Ureter (tissue), 1 donor: ENCODE data around the gene MUC5AC. TPM values are rescaled to one million over a fixed set of nuclear protein-coding genes. Genes with fewer than 3 reads are reported as not detected.

Experiments used
- DNase-seq: peaks from one replicate; pipeline ENCODE4 v3.0.0-alpha.2; 2020; ENCODE audit warnings: low spot score
- total RNA-seq: library from RNA; stranded (reverse); gene quantifications from one replicate; pipeline ENCODE4 v1.2.4, GENCODE V29; 2023
- donor health status: DM: yes; HTN: yes; CAD: no.

The MUC5AC gene
- total RNA-seq, 1 donor from 2014 or later = not detected

- DNase-seq = no peak
Observed at GRCh38 chr11:1224111-1224490, 66.3 kb downstream of the MUC5AC start.

DNA sequence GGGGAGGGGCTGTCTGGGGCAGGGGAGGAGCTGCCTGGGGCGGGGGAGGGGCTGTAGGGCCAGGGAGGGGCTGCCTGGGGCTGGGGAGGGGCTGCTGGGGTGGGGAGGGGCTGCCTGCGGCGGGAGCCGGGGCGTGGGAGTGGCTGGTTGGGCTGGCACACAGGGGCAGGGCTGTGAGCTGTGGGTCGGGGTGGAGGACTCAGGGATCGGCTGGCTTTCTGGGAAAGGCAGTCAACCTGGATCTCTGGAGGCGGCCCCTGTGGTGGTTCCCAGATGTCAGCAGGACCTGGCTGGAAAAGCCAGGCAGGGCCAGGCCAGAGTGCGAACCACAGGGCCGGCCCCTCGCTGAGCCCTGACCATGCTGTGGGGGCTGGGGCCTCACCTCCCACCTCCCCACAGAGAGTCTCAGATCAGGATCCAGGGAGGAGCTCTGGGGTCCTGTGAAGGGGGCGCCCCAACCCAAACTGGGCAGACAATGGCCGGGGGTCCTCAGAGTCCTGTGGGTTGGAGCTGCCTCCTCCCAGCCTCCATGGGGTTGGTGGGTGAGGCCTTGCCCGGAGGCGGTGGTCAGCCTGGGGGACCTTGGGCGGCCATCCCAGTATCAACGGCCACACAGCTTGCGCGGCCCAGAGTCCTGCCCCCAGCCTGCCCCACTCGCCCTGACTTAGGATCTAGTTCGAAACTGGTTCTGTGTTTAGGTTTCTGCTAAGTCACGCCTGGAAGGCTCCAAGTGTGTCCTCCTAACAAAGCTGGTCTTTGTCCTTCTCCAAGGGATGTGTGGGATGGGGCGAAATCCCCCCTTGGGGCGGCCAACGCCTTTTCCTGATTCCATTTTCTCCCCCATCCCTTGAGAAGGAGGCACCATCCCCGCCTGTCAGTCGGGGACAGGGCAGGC, 67.0 kb downstream of the MUC5AC start:
- DNase-seq = no peak

DNA sequence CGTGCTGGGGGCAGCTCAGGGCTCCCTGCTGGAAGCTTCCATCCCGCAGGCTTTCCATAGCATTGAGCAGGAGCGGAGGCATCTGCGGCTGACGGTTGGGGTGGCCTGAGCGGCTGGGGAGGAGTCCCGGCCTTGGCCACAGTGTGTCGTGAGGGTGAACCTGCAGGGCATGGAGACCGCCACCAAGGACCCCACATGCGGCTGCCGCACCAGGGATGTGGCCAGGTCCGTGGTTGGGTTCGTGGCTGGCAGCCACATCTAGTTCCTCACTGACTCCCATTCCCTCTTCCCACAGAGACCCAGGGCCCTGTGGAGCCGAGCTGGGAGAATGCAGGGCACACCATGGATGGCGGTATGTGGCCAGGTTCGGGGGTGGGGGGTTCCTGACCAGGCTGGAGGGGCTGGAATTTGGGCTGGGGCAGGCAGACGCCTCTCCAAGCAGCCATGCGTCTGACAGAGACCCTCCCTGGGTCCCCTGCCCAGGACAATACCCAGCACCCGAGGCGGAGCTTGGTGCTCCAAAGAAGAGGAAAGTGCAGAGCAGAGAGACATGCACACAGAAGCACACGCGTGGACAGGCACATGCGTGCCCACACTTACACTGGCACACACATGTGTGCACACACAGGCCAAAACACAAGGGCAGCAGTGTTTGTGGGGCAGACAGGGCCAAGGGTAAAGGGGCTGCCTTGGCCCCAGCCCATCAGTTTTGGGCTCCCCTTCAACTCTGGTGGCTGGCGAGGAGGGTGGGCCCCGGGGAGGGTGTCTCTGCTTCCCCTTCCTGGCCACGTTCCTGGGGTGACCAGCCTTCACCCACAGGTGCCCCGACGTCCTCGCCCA, 67.9 kb downstream of the MUC5AC start:
- no peak for DNase-seq

- no peak for DNase-seq
Observed at GRCh38 chr11:1226226-1226985, 68.7 kb downstream of the MUC5AC start.

DNA sequence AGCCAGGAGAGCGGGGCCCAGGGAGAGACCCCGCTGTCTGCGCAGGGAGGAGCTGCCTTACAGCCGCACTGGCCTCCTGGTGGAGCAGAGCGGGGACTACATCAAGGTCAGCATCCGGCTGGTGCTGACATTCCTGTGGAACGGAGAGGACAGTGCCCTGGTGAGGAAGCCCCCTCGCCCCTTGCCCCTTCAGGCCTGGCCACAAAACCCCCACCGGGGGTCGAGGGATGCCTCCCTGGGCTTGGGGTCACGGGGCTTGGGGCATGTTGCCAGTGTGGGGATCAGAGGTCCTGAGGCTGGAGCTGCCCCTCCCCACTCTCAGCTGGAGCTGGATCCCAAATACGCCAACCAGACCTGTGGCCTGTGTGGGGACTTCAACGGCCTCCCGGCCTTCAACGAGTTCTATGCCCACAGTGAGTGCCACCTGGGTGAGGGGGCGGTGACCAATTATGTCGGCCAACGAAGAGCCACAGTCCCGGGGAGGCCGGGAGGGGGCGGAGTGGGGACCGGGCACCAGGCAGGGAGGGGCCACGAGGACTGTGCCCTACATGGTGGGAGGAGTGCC, 69.3 kb downstream of the MUC5AC start:
- DNase-seq = no peak

DNA sequence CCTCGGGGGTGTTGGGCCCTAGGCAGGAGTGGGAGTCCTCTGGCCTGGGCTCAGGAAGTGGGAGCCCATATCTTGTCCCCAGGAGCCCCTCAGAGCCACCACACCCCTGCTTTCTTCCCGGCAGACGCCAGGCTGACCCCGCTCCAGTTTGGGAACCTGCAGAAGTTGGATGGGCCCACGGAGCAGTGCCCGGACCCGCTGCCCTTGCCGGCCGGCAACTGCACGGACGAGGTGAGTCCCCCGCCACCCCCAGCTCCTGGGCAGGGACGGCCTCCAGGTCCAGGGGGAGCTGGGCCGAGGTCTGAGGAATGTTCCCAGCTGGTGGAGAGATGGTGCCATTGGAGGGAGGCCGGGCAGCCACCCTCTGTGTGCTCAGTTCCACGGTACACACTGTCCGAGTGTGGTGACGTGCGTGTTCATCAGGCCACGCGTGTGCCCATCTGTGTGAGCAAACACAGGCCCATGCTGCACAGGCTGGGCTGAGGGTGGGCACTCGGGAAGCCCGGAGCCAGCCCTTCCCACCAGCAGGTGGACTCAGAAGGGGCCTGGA, 69.9 kb downstream of the MUC5AC start:
- no peak for DNase-seq

DNA sequence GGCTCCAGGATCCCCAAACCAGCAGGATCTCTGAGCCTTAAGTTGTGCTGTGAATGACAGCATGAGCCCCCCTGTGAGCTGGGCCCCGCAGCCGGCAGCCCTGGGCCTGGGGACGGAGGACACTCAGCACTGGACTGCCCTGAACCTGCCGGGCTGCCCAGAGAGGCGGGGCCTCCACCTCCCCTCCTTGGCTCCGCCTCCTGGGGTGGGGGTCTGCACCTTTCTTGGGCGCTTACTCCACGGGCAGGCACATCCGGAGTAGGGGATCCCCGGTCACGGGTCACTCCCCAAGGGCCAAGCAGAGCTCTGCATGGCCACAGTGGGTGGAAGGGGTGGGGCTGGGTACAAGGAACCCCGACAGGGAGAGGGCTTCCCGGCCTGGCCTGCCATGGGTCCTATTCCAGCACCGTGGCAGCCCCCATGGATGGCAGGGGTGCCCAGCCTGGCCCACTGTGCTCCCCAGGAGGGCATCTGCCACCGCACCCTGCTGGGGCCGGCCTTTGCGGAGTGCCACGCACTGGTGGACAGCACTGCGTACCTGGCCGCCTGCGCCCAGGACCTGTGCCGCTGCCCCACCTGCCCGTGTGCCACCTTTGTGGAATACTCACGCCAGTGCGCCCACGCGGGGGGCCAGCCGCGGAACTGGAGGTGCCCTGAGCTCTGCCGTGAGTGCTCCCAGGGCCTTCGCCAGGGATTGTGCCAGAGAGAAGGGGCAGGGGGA, 70.5 kb downstream of the MUC5AC start:
- DNase-seq = no peak

- DNase-seq = no peak
Observed at GRCh38 chr11:1228921-1229451, 71.2 kb downstream of the MUC5AC start.

DNA sequence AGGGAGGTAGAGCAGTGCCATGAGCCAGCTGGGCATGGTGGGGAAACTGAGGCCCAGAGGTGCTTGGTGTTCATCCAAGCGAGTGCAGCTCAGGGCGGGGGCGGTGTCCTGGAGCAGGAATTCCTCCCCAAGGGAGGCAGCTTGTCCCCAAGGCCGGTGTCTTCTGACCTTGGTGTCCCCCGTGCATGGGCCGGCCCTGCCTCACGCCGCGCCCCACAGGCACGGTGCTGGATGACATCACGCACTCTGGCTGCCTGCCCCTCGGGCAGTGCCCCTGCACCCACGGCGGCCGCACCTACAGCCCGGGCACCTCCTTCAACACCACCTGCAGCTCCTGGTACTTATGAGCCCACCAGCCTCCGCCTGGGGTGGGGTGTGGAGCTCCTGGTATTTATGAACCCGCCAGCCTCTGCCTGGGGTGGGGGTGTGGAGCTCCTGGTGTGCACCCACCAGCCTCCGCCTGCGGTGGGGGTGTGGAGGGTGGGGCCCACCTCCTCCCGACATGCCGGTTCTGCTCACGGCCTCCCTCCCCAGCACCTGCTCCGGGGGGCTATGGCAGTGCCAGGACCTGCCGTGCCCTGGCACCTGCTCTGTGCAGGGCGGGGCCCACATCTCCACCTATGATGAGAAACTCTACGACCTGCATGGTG, 71.8 kb downstream of the MUC5AC start:
- no peak for DNase-seq

DNA sequence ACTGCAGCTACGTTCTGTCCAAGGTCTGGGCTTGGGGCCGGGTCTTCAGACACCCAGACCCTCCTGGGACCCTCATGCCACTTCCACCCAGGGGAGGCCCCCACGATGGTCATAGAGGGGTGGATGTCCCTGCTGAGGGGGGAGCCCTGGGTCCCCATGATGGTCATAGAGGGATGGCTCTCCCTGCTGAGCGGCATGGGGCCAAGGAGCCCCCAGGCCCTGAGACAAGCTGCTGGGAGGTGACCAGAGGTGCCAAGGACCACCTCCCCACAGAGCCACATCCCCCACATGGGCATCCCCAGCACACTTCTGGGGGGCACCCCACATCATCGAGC, 72.3 kb downstream of the MUC5AC start:
- DNase-seq = no peak

DNA sequence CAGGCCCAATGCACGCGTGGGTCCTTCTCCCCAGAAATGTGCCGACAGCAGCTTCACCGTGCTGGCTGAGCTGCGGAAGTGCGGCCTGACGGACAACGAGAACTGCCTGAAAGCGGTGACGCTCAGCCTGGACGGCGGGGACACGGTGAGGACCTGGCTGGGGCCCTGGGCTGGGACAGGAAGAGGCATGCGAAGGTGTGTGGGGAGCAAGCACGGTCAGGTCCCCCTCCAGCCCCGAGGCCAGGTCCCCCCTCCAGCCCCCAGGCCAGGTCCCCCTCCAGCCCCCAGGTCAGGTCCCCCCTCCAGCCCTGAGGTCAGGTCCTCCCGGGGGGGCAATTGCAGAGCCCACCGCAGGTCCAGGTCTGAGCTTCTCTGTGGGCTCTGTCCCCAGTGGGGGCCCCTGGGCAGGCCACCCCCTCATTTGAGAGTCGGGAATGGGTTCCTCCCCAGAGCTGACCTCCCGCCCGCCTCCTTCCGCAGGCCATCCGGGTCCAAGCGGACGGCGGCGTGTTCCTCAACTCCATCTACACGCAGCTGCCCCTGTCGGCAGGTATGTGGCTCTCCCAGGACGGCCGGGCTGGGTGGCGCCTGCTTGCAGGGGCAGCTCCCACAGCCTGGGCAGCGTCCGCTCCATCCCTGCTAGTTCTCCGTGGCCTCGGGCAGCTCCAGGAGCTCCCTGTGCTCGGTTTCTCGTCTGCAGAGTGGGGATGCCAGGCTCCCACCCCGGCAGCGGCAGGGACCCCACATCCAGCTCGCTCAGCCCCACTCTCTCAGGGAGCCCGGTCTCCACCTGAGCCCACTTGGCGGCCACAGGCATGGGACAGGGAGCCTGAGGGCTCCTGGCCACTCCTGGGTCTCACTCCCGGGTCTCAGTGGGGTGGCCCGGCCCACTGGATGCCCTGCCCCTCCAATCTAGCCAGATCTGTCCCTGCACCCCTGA, 73.0 kb downstream of the MUC5AC start:
- DNase-seq = no peak

GRCh38 chr11:1231396-1232020, 73.8 kb downstream of the MUC5AC start:
- DNase-seq = no peak

GRCh38 chr11:1232021-1232882, 74.5 kb downstream of the MUC5AC start:
- DNase-seq = no peak

GRCh38 chr11:1232883-1233321, 75.1 kb downstream of the MUC5AC start:
- DNase-seq = no peak

- no peak for DNase-seq
Observed at GRCh38 chr11:1233351-1234053, 75.7 kb downstream of the MUC5AC start.

DNA sequence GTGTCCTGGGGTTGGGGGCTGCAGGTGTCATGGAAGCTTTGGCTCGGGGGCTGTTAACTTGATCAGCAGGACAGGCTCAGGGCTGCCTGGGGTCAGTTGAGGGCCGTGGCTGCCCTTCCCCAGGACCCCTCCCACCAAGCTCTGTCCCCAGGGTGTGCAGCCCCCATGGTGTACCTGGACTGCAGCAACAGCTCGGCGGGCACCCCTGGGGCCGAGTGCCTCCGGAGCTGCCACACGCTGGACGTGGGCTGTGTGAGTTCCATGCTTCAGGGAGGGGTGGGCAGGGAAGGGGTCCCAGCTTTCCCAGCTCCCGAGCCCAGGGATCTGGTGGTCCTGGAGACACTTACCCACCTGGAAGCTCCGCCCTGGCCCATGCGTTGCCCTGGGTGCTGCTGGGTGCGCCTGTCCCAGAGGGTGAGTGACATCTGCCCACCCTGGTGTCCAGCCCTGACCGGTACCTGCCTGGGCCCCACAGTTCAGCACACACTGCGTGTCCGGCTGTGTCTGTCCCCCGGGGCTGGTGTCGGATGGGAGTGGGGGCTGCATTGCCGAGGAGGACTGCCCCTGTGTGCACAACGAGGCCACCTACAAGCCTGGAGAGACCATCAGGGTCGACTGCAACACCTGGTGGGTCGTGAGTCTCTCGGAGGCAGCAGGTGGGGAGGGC, 76.4 kb downstream of the MUC5AC start:
- no peak for DNase-seq
